ENCODE results near the gene GRK1. TPM values are rescaled to one million over a fixed set of nuclear protein-coding genes. Genes with fewer than 3 reads are reported as not detected.

Gene GRK1
- total and polyA plus RNA-seq, 2 donors: 0.11 to 0.14 TPM

DNA sequence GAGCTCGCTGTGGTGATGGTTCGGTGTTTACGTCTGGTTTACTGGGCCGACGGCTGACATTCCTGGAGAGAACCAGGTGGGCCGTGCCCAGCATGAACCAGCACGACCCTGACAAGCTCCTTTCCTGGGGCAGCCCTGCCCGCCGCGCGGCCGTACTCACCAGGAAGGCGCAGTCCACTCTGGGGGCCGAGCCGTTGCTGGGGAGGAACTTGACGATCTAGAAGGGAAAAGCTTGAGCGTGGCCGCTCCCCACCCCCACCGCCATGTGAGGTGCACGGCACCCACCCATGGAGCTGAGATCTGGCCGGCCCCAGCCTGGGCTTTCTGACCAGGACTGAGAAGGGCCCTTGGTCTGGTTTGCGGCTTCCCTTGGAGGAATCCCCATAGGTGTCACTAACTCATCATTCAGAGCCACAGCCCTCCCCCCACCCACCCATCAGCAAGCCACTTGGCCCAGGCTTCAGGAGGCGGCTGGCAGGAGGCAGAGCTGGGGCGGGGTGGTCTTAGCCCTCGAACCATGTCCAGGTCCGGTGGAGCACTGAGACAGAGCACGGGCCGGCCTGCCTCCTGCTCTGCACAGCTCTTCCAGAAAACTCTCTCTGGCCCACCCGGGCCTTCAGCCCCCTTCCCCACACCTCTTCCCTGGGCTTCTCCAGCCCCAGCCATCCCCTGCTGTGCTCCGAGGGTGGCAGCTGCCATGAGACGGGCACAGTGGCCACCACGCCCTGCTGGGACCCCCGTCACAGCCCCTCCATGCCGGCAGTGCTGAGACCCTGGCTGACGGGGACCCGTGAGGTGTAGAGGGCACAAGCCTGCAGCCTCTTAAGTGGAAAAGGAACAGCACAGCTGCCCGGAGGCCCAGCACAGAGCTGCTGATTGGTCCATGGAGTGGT lies 15.3 kb upstream of the GRK1 start:
- 98% methylated on average over 37 of the region's 37 CpGs for WGBS
- no peak for DNase-seq (ENCODE audit: low read depth in 6 of 9, low spot score in 9 of 9)

GRCh38 chr13:113652404-113653263 lies 14.4 kb upstream of the GRK1 start:
- H3K27ac ChIP-seq (ENCODE audit: low read depth in 1 of 2, low read length in 1 of 2): no peak overlapping the region
- H3K27me3 ChIP-seq (ENCODE audit: control insufficient read depth in 2 of 2, insufficient read depth in 1 of 2, low read length in 1 of 2): no peaks in the 10 kb centered on the region
- H3K36me3 ChIP-seq (ENCODE audit: control insufficient read depth in 2 of 2, insufficient read depth in 2 of 2, low read length in 1 of 2): no peaks in the 10 kb centered on the region
- H3K9me3 ChIP-seq (ENCODE audit: control insufficient read depth in 2 of 2, insufficient read depth in 1 of 2, low read length in 1 of 2): no peaks in the 10 kb centered on the region
- no peak overlapping the region for H3K4me3 ChIP-seq (ENCODE audit: low read length in 2 of 2)
- no peak for DNase-seq (ENCODE audit: low read depth in 6 of 9, low spot score in 9 of 9)
- H3K4me1 ChIP-seq (ENCODE audit: control insufficient read depth in 2 of 2, insufficient read depth in 2 of 2, low read length in 2 of 2): peaks cover 0 to 4% of the 10 kb centered on the region in 2 donors
- 96% methylated on average over 24 of the region's 24 CpGs for WGBS

More for the DNA sequence above, 15.3 kb upstream of the GRK1 start:
- Histone ChIP-seq H3K27ac (ENCODE audit: low read depth in 1 of 2, low read length in 1 of 2) (no peak overlapping the region), H3K27me3 (ENCODE audit: control insufficient read depth in 2 of 2, insufficient read depth in 1 of 2, low read length in 1 of 2) (no peaks in the 10 kb centered on the region), H3K4me3 (ENCODE audit: low read length in 2 of 2) (no peak overlapping the region), H3K36me3 (ENCODE audit: control insufficient read depth in 2 of 2, insufficient read depth in 2 of 2, low read length in 1 of 2) (no peaks in the 10 kb centered on the region), H3K9me3 (ENCODE audit: control insufficient read depth in 2 of 2, insufficient read depth in 1 of 2, low read length in 1 of 2) (no peaks in the 10 kb centered on the region), H3K4me1 (ENCODE audit: control insufficient read depth in 2 of 2, insufficient read depth in 2 of 2, low read length in 2 of 2) (peaks cover 0 to 10% of the 10 kb centered on the region in 2 donors)

DNA sequence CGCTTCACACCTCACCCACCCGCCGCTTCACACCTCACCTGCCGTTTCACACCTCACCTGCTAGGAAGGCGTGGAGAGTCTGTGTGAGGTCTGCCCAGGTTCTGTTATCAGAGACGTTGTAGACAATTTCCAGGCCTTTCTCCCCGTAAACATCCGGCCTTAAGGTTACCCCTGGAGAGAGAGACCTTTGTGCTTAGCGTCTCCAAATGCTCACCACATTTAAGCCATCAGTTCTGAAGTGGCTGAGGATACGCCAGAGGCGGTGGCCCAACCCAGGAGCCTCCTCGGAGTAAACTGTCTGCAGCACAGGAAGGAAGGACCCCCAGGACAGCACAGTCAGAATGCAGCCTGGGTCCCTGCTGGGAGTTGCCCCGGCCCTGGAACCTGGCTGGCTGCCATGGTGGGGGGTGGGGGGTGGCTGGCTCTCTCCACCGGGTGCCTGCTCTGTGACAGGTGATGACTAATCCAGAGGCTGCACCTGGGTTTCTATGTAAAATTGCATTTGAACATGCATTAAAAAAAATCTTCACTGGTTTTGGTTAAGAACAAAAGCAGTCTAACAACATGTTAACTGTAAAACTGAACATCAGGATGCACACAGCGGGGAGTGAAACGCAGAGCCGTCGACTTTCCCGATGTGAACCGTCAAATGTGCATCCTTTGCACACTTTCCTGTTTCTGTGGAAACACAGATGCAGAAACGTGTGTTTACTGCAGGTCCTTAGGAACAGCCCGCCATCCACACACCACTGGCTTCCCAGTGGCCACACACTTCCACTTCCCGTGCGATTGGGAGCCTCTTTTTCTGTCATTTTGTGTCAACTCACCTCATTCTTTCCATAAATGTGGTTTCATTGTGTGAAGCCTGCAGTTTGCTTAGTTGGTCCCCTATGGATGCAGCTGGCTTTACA lies 13.5 kb upstream of the GRK1 start:
- 68% methylated on average over 24 of the region's 24 CpGs for WGBS
- no peak overlapping the region for H3K27ac ChIP-seq (ENCODE audit: low read depth in 1 of 2, low read length in 1 of 2)

GRCh38 chr13:113654175-113654560 lies 12.9 kb upstream of the GRK1 start:
- H3K4me1 ChIP-seq (ENCODE audit: control insufficient read depth in 2 of 2, insufficient read depth in 2 of 2, low read length in 2 of 2): peaks cover 0 to 4% of the 10 kb centered on the region in 2 donors
- H3K27ac ChIP-seq (ENCODE audit: low read depth in 1 of 2, low read length in 1 of 2): no peak overlapping the region
- H3K9me3 ChIP-seq (ENCODE audit: control insufficient read depth in 2 of 2, insufficient read depth in 1 of 2, low read length in 1 of 2): no peaks in the 10 kb centered on the region
- WGBS: 78% methylated on average over 9 of the region's 9 CpGs
- H3K36me3 ChIP-seq (ENCODE audit: control insufficient read depth in 2 of 2, insufficient read depth in 2 of 2, low read length in 1 of 2): no peaks in the 10 kb centered on the region
- H3K27me3 ChIP-seq (ENCODE audit: control insufficient read depth in 2 of 2, insufficient read depth in 1 of 2, low read length in 1 of 2): no peaks in the 10 kb centered on the region
- DNase-seq (ENCODE audit: low read depth in 6 of 9, low spot score in 9 of 9): no peak
- H3K4me3 ChIP-seq (ENCODE audit: low read length in 2 of 2): no peak overlapping the region

More for the DNA sequence above, 13.5 kb upstream of the GRK1 start:
- DNase-seq (ENCODE audit: low read depth in 6 of 9, low spot score in 9 of 9): peak in 1 of 9 donors; percentile 32
- no peaks in the 10 kb centered on the region for H3K36me3 ChIP-seq (ENCODE audit: control insufficient read depth in 2 of 2, insufficient read depth in 2 of 2, low read length in 1 of 2)
- no peak overlapping the region for H3K4me3 ChIP-seq (ENCODE audit: low read length in 2 of 2)
- H3K9me3 ChIP-seq (ENCODE audit: control insufficient read depth in 2 of 2, insufficient read depth in 1 of 2, low read length in 1 of 2): no peaks in the 10 kb centered on the region
- H3K27me3 ChIP-seq (ENCODE audit: control insufficient read depth in 2 of 2, insufficient read depth in 1 of 2, low read length in 1 of 2): no peaks in the 10 kb centered on the region
- peaks cover 0 to 4% of the 10 kb centered on the region in 2 donors for H3K4me1 ChIP-seq (ENCODE audit: control insufficient read depth in 2 of 2, insufficient read depth in 2 of 2, low read length in 2 of 2)

DNA sequence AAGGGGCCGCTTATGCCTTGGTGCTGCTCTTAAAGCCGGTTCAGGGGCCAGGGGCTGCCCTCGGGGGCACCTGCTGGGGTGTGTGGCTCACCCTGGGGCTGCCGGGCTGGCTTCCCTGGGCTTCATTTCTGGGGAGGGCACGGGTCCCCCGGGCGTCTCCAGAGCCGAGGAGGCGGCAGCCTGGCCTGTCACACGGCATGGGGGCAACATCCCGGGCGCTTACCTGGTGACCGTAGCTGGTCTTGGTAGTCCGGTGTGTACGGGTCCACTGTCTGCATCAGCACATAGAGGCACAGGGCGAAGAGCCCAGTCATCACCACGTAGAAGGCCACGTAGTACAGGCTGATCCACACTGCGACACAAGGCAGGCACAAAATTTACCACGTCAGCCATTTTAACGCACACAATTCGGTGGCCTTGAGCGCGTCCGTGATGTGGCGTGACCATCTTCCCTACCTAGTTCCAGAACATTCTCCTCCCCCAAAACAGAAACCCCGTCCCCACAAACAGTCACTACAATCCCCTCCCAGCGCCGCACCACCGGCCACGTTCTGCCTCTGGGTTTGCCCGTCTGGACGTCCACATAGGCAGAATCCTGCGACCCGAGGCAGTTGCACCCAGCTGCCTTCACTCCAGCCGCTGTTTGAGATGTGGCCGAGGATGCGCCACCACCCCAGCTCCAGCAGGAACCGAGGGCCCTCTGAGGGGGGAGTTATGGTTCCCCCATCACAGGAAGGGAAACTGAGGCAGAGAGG lies 12.3 kb upstream of the GRK1 start:
- no peak overlapping the region for H3K4me3 ChIP-seq (ENCODE audit: low read length in 2 of 2)
- no peak for DNase-seq (ENCODE audit: low read depth in 6 of 9, low spot score in 9 of 9)
- H3K9me3 ChIP-seq (ENCODE audit: control insufficient read depth in 2 of 2, insufficient read depth in 1 of 2, low read length in 1 of 2): no peaks in the 10 kb centered on the region
- no peaks in the 10 kb centered on the region for H3K36me3 ChIP-seq (ENCODE audit: control insufficient read depth in 2 of 2, insufficient read depth in 2 of 2, low read length in 1 of 2)
- no peak overlapping the region for H3K27ac ChIP-seq (ENCODE audit: low read depth in 1 of 2, low read length in 1 of 2)
- H3K27me3 ChIP-seq (ENCODE audit: control insufficient read depth in 2 of 2, insufficient read depth in 1 of 2, low read length in 1 of 2): no peaks in the 10 kb centered on the region
- H3K4me1 ChIP-seq (ENCODE audit: control insufficient read depth in 2 of 2, insufficient read depth in 2 of 2, low read length in 2 of 2): peaks cover 0 to 4% of the 10 kb centered on the region in 2 donors
- 95% methylated on average over 39 of the region's 39 CpGs for WGBS

DNA sequence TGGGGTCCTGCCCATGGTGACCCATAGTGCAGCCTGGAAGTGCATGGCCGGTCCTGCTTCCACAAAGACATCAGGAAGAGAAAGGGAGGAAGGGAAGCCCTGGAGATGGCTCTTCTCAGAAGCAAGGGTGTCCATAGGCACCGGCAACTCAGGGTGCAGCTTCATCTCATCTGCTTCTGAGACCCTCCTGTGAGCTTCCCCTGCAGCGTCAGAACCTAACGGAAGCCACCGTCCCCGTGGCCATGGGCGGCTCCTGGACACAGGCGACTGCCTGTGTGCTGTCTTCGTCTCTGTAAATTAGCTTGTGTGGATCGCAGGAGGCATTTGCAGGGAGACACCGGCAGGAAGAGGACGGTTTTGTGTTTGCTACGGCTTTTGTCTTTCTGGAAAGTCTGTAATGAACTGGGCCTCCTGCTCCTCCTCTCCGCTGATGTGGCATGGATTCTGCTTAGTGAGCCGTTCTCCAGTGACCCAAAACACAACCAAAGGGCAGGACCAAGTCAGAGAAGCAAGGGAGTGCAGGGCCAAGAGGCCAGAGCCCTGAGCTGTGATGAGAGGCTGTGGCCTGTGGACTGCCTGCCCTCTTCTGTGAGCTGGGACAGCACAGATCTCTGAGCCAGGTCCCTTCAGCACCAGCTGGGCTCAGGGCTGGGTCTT lies 11.5 kb upstream of the GRK1 start:
- 92% methylated on average over 15 of the region's 15 CpGs for WGBS
- DNase-seq (ENCODE audit: low read depth in 6 of 9, low spot score in 9 of 9): no peak

GRCh38 chr13:113656003-113656588 lies 10.9 kb upstream of the GRK1 start:
- no peaks in the 10 kb centered on the region for H3K36me3 ChIP-seq (ENCODE audit: control insufficient read depth in 2 of 2, insufficient read depth in 2 of 2, low read length in 1 of 2)
- H3K4me1 ChIP-seq (ENCODE audit: control insufficient read depth in 2 of 2, insufficient read depth in 2 of 2, low read length in 2 of 2): peaks cover 0 to 4% of the 10 kb centered on the region in 2 donors
- DNase-seq (ENCODE audit: low read depth in 6 of 9, low spot score in 9 of 9): no peak

More for the DNA sequence above, 11.5 kb upstream of the GRK1 start:
- Histone ChIP-seq H3K27ac (ENCODE audit: low read depth in 1 of 2, low read length in 1 of 2) (no peak overlapping the region), H3K27me3 (ENCODE audit: control insufficient read depth in 2 of 2, insufficient read depth in 1 of 2, low read length in 1 of 2) (peaks cover 0 to 3% of the 10 kb centered on the region in 2 donors), H3K36me3 (ENCODE audit: control insufficient read depth in 2 of 2, insufficient read depth in 2 of 2, low read length in 1 of 2) (no peaks in the 10 kb centered on the region), H3K4me1 (ENCODE audit: control insufficient read depth in 2 of 2, insufficient read depth in 2 of 2, low read length in 2 of 2) (peaks cover 0 to 4% of the 10 kb centered on the region in 2 donors), H3K4me3 (ENCODE audit: low read length in 2 of 2) (no peak overlapping the region), H3K9me3 (ENCODE audit: control insufficient read depth in 2 of 2, insufficient read depth in 1 of 2, low read length in 1 of 2) (no peaks in the 10 kb centered on the region)

More at GRCh38 chr13:113656003-113656588, 10.9 kb upstream of the GRK1 start:
- no peak overlapping the region for H3K4me3 ChIP-seq (ENCODE audit: low read length in 2 of 2)
- H3K27me3 ChIP-seq (ENCODE audit: control insufficient read depth in 2 of 2, insufficient read depth in 1 of 2, low read length in 1 of 2): peaks cover 0 to 3% of the 10 kb centered on the region in 2 donors
- no peaks in the 10 kb centered on the region for H3K9me3 ChIP-seq (ENCODE audit: control insufficient read depth in 2 of 2, insufficient read depth in 1 of 2, low read length in 1 of 2)
- WGBS: 92% methylated on average over 25 of the region's 25 CpGs
- no peak overlapping the region for H3K27ac ChIP-seq (ENCODE audit: low read depth in 1 of 2, low read length in 1 of 2)
